ENCODE results near the gene SRSF10.

Gene SRSF10

GRCh38 chr1:23936481-23937176, 43.5 kb downstream of the SRSF10 start:
- Histone ChIP-seq H3K27ac (ENCODE audit: extremely low read depth, low read depth, low read length) (no peak overlapping the region), H3K4me1 (ENCODE audit: control insufficient read depth, insufficient read depth, low read length) (no peaks in the 10 kb centered on the region), H3K4me3 (ENCODE audit: low read depth, low read length) (no peak overlapping the region), H3K36me3 (ENCODE audit: control insufficient read depth in 2 of 2, insufficient read depth in 1 of 2, low read length in 2 of 2) (no peaks in the 10 kb centered on the region), H3K9me3 (ENCODE audit: control insufficient read depth, insufficient read depth, low read depth, low read length) (no peaks in the 10 kb centered on the region)
- ChIA-PET POLR2A (no interaction called here), CTCF (no interaction called here)
- TF ChIP-seq SP7 (tag by site-specific recombination; IDR thresholded peaks at IDR 0.05) (peak; percentile 37; the same call in 1 of the 2 replicates), ZNF24 (tag by site-specific recombination; IDR thresholded peaks at IDR 0.05) (no peak), ZNF335 (tag by site-specific recombination; conservative IDR thresholded peaks at IDR 0.05) (peak; percentile 49; the same call in 1 of the 2 replicates), BCL6B (tag by site-specific recombination; IDR thresholded peaks at IDR 0.05) (peak; percentile 96), REST (tag by site-specific recombination; IDR thresholded peaks at IDR 0.05) (peak; percentile 91)

GRCh38 chr1:23931491-23931880, 48.6 kb downstream of the SRSF10 start:
- H3K27ac ChIP-seq (ENCODE audit: extremely low read depth, low read depth, low read length) = no peak overlapping the region
- no peak for TF ChIP-seq ZNF18 (tag by site-specific recombination; IDR thresholded peaks at IDR 0.05)
- TF ChIP-seq ZFP3 (tag by site-specific recombination; IDR thresholded peaks at IDR 0.05; ENCODE audit: low read depth) = no peak
- no peak for TF ChIP-seq ZNF776 (tag by site-specific recombination; IDR thresholded peaks at IDR 0.05; ENCODE audit: borderline replicate concordance)
- no peaks in the 10 kb centered on the region for H3K36me3 ChIP-seq (ENCODE audit: control insufficient read depth in 2 of 2, insufficient read depth in 1 of 2, low read length in 2 of 2)
- CTCF ChIA-PET = interaction anchor here (0.6 to 1.2 kb wide), 3 partner anchors 18 to 105 kb away, joined by 3 read pairs; no protein-coding TSS in a partner anchor
- H3K4me3 ChIP-seq (ENCODE audit: low read depth, low read length) = no peak overlapping the region
- no peaks in the 10 kb centered on the region for H3K9me3 ChIP-seq (ENCODE audit: control insufficient read depth, insufficient read depth, low read depth, low read length)
- POLR2A ChIA-PET = no interaction called here
- H3K4me1 ChIP-seq (ENCODE audit: control insufficient read depth, insufficient read depth, low read length) = no peaks in the 10 kb centered on the region

- no peaks in the 10 kb centered on the region for H3K9me3 ChIP-seq (ENCODE audit: control insufficient read depth, insufficient read depth, low read depth, low read length)
- H3K4me3 ChIP-seq (ENCODE audit: low read depth, low read length) = no peak overlapping the region
- no peak overlapping the region for H3K27ac ChIP-seq (ENCODE audit: extremely low read depth, low read depth, low read length)
- ChIA-PET POLR2A (no interaction called here), CTCF (interaction anchor here (0.8 to 1.2 kb wide), 2 partner anchors 18 to 20 kb away, joined by 3 read pairs; no protein-coding TSS in a partner anchor)
- H3K4me1 ChIP-seq (ENCODE audit: control insufficient read depth, insufficient read depth, low read length) = no peaks in the 10 kb centered on the region
- H3K36me3 ChIP-seq (ENCODE audit: control insufficient read depth in 2 of 2, insufficient read depth in 1 of 2, low read length in 2 of 2) = no peaks in the 10 kb centered on the region
- TF ChIP-seq ZSCAN23 (tag by site-specific recombination; IDR thresholded peaks at IDR 0.05) = no peak
- TF ChIP-seq ZNF280D (tag by site-specific recombination; IDR thresholded peaks at IDR 0.05) = no peak
- TF ChIP-seq ZEB2 (tag by site-specific recombination; IDR thresholded peaks at IDR 0.05) = no peak
- no peak for TF ChIP-seq ZNF311 (tag by site-specific recombination; IDR thresholded peaks at IDR 0.05; ENCODE audit: borderline replicate concordance)
- TF ChIP-seq ZNF701 (tag by site-specific recombination; IDR thresholded peaks at IDR 0.05) = no peak
- no peak for TF ChIP-seq ZNF121 (tag by site-specific recombination; IDR thresholded peaks at IDR 0.05)
- TF ChIP-seq ZNF585B (tag by site-specific recombination; IDR thresholded peaks at IDR 0.05) = no peak
- TF ChIP-seq KLF8 (tag by site-specific recombination; IDR thresholded peaks at IDR 0.05) = no peak
- no peak for TF ChIP-seq ZNF621 (tag by site-specific recombination; IDR thresholded peaks at IDR 0.05)
- no peak for TF ChIP-seq ZBTB49 (tag by site-specific recombination; IDR thresholded peaks at IDR 0.05; ENCODE audit: low read depth)
These were observed 49.2 kb downstream of the SRSF10 start for GRCh38 chr1:23930861-23931490.
